Lung (tissue), 12 donors: ENCODE measurements around the gene RTP2. TPM values are rescaled to one million over a fixed set of nuclear protein-coding genes. Genes with fewer than 3 reads are reported as not detected.

ENCODE experiments used
- ATAC-seq: fragments of 200-7000 bp; cut with Tn5 transposase; one replicate; pipeline ENCODE4 v1.9.1; 2020; ENCODE audit warnings: moderate number of reproducible peaks; ENCODE audit not compliant: insufficient read depth, low FRiP score
- DNase-seq, 3 donors: peaks; one replicate each; pipeline ENCODE4 v3.0.0-alpha.2; 2013 to 2017
- H3K27ac ChIP-seq, 2 donors: one replicate each; pipeline ENCODE4 v1.5.1; 2013; ENCODE audit warnings: mild to moderate bottlenecking in 2 of 2, moderate library complexity in 2 of 2, control low read depth in 1 of 2, inconsistent platforms in 1 of 2, low read depth in 1 of 2, low read length in 1 of 2
- H3K27me3 ChIP-seq, 3 donors: one replicate each; pipeline ENCODE4 v1.5.1; 2013; ENCODE audit warnings: low read length in 2 of 3; ENCODE audit not compliant: control insufficient read depth in 3 of 3, insufficient read depth in 3 of 3
- H3K36me3 ChIP-seq, 4 donors: one replicate each; pipeline ENCODE4 v1.5.1; 2013; ENCODE audit warnings: low read length in 4 of 4, mild to moderate bottlenecking in 1 of 4, moderate library complexity in 1 of 4; ENCODE audit not compliant: control insufficient read depth in 4 of 4, insufficient read depth in 4 of 4
- H3K4me1 ChIP-seq, 5 donors: one replicate each; pipeline ENCODE4 v1.5.1; 2013; ENCODE audit warnings: low read length in 5 of 5, mild to moderate bottlenecking in 2 of 5, moderate library complexity in 1 of 5; ENCODE audit not compliant: control insufficient read depth in 5 of 5, insufficient read depth in 5 of 5
- H3K4me3 ChIP-seq: one replicate; pipeline ENCODE4 v1.5.1; 2013; ENCODE audit warnings: mild to moderate bottlenecking, control low read depth, moderate library complexity
- H3K9ac ChIP-seq, 2 donors: one replicate each; pipeline ENCODE4 v1.5.1; 2013; ENCODE audit warnings: low read length in 2 of 2, control low read depth in 1 of 2; ENCODE audit not compliant: insufficient read depth in 1 of 2
- H3K9me3 ChIP-seq, 4 donors: one replicate each; pipeline ENCODE4 v1.5.1; 2013; ENCODE audit warnings: low read length in 3 of 4, mild to moderate bottlenecking in 1 of 4, moderate library complexity in 1 of 4; ENCODE audit not compliant: control insufficient read depth in 4 of 4, insufficient read depth in 3 of 4
- WGBS, 2 donors: extraction: QIAGEN DNeasy Blood & Tissue Kit; methylation state at CpG; one replicate each; pipeline ENCODE4 v1.1.7; 2013; 5-methylcytosine and 5-hydroxymethylcytosine counted together
- polyA plus RNA-seq, 2 donors: library from polyadenylated mRNA; stranded (reverse); fragments of 200-250 nt; gene quantifications; one replicate each; pipeline ENCODE4 v1.2.1, GENCODE V29; 2013
- total RNA-seq, 2 donors: library from RNA; depleted of rRNA in 1 of 2; stranded (reverse); fragments of >200 nt in 1 of 2; gene quantifications; one replicate each; pipeline ENCODE4 v1.2.1, GENCODE V29; 2014 to 2021
- TF ChIP-seq, protein P1 (sequence below): IDR thresholded peaks from 2 replicates; pipeline ENCODE4 v1.5.1; 2012; ENCODE audit warnings: mild to moderate bottlenecking; ENCODE audit errors: control extremely low read depth, extremely low read depth
- donor health status: control.
- donor health status: control.
- donor health status: Bipolar disorder and iron deficiency.
- donor health status: healthy.
- donor health status: DM: yes; HTN: yes; CAD: no.

Gene RTP2
- total and polyA plus RNA-seq, 4 donors = not detected

DNA sequence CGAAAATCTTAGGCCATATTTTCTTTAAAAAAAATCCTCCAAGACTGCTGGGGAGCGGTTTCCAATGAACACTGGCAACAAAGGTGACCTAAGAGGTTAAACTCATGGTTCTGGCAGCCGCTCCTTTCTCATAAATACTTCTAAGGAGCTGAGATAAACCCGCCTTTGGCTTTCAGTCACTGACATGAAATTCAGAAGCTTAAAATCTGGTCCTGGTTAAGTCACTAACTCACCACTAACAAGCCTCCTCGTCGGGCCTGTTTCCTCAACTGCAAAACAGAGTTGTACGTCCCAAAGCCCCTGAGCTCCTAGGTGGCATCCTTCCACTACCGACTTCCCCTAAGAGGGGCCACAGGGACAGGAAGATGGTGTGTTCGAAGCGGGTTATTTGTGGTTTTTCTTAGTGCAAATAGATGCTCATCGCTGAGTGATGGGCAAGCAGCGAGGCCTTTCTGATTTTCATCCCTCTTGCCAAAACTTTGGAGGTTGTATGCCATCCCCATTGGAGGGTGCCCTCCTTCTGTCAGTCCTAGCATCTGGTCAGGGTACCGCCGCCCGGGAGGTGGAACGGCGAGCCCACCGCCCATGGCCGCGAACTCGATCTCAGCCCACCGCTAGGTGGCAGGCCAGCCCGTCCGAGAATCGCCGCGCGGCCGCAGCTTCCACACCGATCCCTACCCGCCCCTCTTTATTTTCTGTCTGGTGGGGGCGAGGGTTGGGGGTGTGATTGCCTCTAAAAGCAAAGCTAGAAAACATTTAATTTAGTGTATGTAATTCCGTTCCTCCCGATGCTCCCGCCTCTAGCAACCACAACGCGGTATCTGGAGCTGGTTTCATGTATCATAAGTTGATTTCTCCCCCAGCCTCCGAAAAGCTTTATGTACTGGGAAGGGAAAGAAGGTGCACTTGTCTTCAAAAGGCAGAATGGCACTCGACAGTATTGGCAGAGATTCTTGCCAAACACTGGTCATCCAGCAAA, 38.4 kb upstream of the RTP2 start:
- ATAC-seq = no peak
- H3K36me3 ChIP-seq = no peaks in the 10 kb centered on the region
- WGBS, 2 donors = 1 to 2% methylated on average over 39 of the region's 39 CpGs
- no peaks in the 10 kb centered on the region for H3K27me3 ChIP-seq
- H3K9me3 ChIP-seq = no peaks in the 10 kb centered on the region
- TF ChIP-seq, protein P1, sequence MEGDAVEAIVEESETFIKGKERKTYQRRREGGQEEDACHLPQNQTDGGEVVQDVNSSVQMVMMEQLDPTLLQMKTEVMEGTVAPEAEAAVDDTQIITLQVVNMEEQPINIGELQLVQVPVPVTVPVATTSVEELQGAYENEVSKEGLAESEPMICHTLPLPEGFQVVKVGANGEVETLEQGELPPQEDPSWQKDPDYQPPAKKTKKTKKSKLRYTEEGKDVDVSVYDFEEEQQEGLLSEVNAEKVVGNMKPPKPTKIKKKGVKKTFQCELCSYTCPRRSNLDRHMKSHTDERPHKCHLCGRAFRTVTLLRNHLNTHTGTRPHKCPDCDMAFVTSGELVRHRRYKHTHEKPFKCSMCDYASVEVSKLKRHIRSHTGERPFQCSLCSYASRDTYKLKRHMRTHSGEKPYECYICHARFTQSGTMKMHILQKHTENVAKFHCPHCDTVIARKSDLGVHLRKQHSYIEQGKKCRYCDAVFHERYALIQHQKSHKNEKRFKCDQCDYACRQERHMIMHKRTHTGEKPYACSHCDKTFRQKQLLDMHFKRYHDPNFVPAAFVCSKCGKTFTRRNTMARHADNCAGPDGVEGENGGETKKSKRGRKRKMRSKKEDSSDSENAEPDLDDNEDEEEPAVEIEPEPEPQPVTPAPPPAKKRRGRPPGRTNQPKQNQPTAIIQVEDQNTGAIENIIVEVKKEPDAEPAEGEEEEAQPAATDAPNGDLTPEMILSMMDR = peak; percentile 59
- peak; percentile 77 to 80 (median 78) for DNase-seq
- peaks cover 4 to 49% (median 14%) of the 10 kb centered on the region in 5 donors for H3K4me1 ChIP-seq
- H3K4me3 ChIP-seq = peak overlapping the region; percentile 40
- H3K9ac ChIP-seq = peak overlapping the region in 1 of 2 donors; percentile 89
- H3K27ac ChIP-seq = peak overlapping the region; percentile 96 to 98

DNA sequence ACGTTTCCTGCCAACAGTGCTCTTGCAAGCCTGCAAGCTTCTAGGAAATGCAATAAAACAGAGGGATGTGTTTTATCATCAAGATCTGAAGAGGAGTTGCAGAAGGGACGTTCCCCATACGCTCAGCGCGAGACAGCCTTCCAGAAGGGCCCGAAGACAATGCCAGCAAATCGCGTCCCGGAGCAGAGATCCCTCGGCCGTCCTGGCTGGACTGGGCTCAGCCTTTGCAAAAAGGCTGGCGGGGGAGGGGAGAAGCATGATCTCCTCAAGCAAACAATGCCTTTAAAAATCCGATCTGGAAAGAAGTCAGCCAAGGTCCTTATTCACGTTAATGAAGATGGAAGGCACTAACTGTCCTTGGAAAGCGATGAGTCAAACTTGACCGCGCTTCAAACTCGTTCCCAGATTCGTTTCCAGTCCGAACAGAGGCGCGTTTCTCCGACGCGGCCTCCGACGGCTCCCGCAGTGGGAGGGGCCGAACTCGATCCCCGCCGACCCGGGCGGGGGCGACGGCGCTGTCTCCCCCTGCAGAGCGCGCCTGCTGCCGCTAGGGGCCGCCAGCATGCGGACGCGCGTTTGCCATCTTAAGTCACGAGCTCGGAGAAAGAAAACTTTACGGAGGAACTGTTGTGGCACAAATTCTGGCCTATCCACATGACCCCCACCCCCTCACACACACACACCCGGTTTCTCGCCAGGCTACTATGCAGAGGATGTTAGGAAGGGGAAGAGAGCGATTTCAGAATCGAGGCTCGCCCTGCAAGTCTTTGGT, 37.4 kb upstream of the RTP2 start:
- Histone ChIP-seq H3K4me1 (peaks cover 8 to 49% (median 14%) of the 10 kb centered on the region in 5 donors), H3K27ac (peak overlapping the region; percentile 96 to 98), H3K4me3 (no peak overlapping the region), H3K9me3 (no peaks in the 10 kb centered on the region), H3K27me3 (no peaks in the 10 kb centered on the region), H3K36me3 (no peaks in the 10 kb centered on the region), H3K9ac (peak overlapping the region in 1 of 2 donors; percentile 89)
- 1 to 2% methylated on average over 53 of the region's 53 CpGs for WGBS, 2 donors
- TF ChIP-seq, protein P1 = peak; percentile 80
- ATAC-seq = peak; percentile 49
- DNase-seq = peak; percentile 92 to 95 (median 92)

DNA sequence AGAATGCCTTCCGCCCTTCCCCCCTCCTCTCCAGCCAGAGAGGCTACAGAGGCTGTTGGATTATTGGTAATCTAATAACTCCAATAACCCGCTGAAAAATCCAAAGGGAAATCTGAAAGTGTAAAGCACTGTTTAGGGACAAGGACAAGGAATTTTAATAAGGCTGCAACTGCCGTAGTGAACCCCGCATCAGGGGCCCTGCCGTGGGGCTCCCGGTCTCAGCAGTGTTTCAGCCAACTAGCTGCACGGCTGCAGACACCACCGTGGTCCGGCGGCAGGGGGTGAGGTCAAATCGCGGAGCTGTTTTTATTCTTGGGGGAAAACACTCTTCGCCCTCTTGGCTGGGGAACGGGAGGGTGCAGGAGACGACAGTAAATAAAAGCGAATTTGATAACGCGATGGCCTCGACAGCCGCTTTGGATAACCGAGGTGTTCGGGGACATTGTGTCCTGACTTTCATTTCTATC, 36.8 kb upstream of the RTP2 start:
- ATAC-seq (no peak), DNase-seq (no peak)
- H3K4me1 ChIP-seq = peaks cover 8 to 49% (median 14%) of the 10 kb centered on the region in 5 donors
- WGBS, 2 donors = 1 to 2% methylated on average over 22 of the region's 22 CpGs
- peak overlapping the region; percentile 41 for H3K4me3 ChIP-seq
- H3K9me3 ChIP-seq = no peaks in the 10 kb centered on the region
- H3K27me3 ChIP-seq = no peaks in the 10 kb centered on the region
- no peaks in the 10 kb centered on the region for H3K36me3 ChIP-seq
- H3K27ac ChIP-seq = peak overlapping the region; percentile 96 to 98
- TF ChIP-seq, protein P1 = no peak
- H3K9ac ChIP-seq = peak overlapping the region in 1 of 2 donors; percentile 89
